ENCODE data around the gene RBP7.
"Not testable (repeated sequence)": the region's sequence is repeated elsewhere in the genome, so short reads cannot be mapped to it uniquely, and the experiment has no call there.

Gene RBP7

DNA sequence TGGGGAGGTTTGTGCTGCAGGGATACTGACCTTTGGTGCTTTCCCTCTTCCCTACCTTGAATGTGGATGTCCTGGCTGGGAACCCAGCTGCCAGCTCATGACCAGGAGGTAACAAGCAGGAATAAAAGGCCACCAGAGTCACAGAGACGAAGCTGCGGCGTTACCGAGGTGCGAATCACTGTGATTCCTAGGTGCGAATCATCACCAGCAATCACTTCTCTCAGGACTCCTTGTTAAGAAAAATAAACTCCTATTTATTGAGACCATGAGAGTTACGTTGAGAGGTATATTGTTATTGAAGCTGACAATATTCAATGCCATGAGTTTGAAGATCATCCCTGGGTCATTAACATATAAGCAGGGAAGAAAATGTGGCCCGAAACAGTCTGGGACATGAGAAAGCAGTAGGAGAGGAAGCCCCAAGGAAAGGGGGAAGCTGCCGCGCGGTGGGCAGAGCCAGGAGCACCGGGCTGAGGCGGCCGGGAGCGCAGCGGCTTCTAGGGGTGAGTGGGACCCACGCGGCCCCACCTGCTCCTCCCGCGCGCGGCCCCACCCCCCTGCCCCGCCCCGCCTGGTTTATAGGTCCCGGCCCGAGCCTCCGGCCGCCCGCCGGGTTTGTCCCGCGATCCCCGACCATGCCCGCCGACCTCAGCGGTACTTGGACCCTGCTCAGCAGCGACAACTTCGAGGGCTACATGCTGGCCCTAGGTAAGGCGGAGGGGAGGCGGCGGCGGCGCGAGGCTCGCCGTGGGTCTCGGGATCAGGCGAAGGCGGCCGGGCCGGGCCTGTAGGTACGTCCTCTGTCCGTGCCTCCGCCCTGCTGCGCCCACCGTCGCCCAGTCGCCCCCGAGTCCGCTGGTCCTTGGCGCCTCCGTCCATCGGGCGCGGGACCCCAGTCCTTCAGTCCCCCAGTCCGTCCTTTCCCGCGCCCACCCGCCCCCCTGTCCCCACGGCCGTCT is at the start of gene RBP7:
Gene RBP7, plus strand, starts transcription at position 605 of the 959 bp plus-strand sequence. Its CDS starts 31 bp downstream, at position 636.
- no peak for FAIRE-seq
- no peak for DNase-seq (ENCODE audit: extremely low spot score, insufficient read length, low read depth)

- FAIRE-seq (no peak), DNase-seq (ENCODE audit: extremely low spot score, insufficient read length, low read depth) (no peak)
Measured at GRCh38 chr1:9957726-9958125, 39.3 kb upstream of the RBP7 start.

DNA sequence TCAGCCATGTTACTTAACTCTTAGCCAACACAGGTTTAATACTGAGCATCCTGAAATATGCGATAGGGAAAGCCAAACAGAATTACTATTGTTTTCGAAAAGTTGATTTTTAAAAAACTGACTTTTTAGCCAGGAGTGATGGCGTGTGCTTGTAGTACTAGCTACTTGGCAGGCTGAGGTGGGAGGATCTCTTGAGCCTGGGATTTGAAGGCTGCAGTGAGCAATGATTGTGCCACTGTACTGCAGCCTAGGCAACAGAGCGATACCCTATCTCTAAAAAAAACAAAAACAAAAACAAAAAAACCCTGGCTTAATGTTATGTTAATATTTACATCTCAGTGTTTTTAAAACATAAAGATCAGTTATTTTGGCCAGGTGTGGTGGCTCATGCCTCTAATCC is 37.0 kb upstream of the RBP7 start:
- no peak for DNase-seq (ENCODE audit: extremely low spot score, insufficient read length, low read depth)
- FAIRE-seq: no peak

GRCh38 chr1:9960706-9961562 is 36.1 kb upstream of the RBP7 start:
- FAIRE-seq: peak; percentile 64
- peak; percentile 20 for DNase-seq (ENCODE audit: extremely low spot score, insufficient read length, low read depth)

DNA sequence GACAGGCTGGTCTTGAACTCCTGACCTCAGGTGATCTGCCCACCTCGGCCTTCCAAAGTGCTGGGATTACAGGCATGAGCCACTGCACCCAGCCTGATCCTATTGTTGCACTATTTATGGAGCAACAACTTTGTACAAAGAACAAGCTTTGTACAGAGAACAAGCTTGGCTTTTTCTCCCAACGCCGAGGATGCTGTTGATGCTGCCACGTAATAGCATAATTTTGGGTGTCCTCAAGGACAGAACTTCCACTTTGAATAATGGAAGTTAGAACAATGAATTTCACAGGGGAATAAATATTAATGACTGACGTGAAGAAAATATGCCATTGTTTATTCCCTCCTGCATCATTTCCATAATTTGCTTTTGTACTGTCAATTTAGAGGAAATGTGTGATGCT is 12.8 kb upstream of the RBP7 start:
- no peak for FAIRE-seq
- no peak for DNase-seq (ENCODE audit: extremely low spot score, insufficient read length, low read depth)

- FAIRE-seq (no peak), DNase-seq (ENCODE audit: extremely low spot score, insufficient read length, low read depth) (no peak)
Measured at GRCh38 chr1:9985001-9985400, 12.0 kb upstream of the RBP7 start.

GRCh38 chr1:9989773-9990172 is 7.3 kb upstream of the RBP7 start:
- FAIRE-seq (no peak), DNase-seq (ENCODE audit: extremely low spot score, insufficient read length, low read depth) (no peak)

- no peak for FAIRE-seq
- DNase-seq (ENCODE audit: extremely low spot score, insufficient read length, low read depth): no peak
Measured at GRCh38 chr1:9990944-9991343, 6.1 kb upstream of the RBP7 start.

GRCh38 chr1:9992910-9993309 is 4.1 kb upstream of the RBP7 start:
- FAIRE-seq: no peak
- DNase-seq (ENCODE audit: extremely low spot score, insufficient read length, low read depth): no peak

DNA sequence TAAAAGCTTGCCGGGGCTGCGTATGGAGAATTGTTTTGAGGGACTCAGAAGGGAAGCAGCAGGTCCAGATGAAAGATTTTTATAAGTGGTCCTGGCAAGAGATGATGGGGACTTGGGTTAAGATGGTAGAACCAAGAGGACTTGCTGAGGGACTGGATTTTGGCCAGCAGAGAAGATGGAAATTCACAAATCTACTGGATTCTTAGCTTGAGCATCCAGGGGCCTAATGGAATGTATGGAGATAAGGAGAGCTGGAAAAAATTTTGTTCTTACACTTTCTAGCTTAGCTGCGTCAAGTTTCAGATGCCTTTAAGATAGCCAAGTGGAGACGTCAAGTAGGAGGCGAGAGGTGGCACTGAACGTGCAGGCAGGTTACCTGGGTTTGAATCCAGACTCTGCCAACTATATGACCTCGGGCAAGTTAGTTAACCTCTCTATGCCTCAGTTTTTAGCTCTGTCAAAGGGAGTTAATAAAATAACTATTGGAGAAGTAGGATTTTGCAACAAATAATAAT is 3.4 kb upstream of the RBP7 start:
- DNase-seq (ENCODE audit: extremely low spot score, insufficient read length, low read depth) (no peak), FAIRE-seq (no peak)

GRCh38 chr1:10001016-10001665 is 4.1 kb downstream of the RBP7 start:
- DNase-seq (ENCODE audit: extremely low spot score, insufficient read length, low read depth): no peak
- no peak for FAIRE-seq

- not testable (repeated sequence) for FAIRE-seq; DNase-seq (ENCODE audit: extremely low spot score, insufficient read length, low read depth)
Measured at GRCh38 chr1:10005248-10005647, 8.2 kb downstream of the RBP7 start.

DNA sequence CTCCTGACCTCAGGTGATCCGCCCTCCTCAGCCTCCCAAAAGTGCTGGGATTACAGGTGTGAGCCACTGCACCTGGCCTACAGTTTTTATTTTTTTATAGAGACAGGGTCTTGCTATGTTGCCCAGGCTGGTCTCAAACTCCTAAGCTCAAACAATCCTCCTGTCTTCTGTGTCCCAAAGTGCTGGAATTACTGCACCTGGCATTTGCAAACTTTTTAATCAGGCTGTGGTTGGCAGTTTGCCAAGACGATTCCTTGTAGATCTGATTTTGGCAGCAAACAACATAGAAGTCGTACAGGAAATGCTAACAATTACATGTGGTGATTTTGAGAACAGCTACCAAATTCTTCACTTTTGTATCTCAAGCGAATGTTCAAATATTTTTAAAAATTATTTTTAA is 10.1 kb downstream of the RBP7 start:
- FAIRE-seq (no peak), DNase-seq (ENCODE audit: extremely low spot score, insufficient read length, low read depth) (no peak)

DNA sequence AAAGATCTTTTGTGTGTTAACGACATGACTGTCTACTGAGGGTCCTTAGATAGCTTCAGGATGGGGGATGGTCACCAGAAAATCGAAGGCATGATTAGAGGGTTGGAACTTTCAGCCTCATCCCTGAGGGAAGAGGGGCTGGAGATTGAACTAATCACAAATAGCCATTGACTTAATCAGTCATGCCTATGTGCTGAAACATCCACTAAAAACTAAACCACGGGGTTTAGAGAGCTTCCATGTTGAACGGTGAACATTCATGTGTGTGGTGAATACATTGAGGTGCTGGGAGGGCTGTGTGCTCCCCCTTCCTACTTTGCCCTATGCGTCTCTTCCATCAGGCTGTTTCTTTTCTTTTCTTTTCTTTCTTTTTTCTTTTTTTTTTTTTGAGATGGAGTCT is 17.0 kb downstream of the RBP7 start:
- DNase-seq (ENCODE audit: extremely low spot score, insufficient read length, low read depth): no peak
- FAIRE-seq: no peak

DNA sequence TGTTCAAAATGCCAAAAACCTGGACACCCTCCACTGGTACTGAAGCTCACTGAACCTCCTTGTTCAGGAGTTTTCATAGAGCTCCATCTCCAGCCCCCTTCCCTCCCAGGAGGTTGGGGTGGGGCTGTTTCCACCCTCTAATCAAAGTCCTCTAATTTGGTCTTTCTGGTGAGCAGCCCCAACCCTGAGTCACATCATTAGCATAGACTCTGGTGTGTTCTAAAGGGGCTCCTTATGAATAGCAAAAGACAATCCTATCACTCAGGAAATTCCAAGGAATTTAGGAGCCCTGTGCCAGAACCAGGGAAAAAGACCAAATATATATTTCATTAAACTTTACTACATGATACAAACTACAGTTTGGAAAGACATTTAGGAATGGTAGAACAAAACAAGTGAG is 22.5 kb downstream of the RBP7 start:
- FAIRE-seq (no peak), DNase-seq (ENCODE audit: extremely low spot score, insufficient read length, low read depth) (no peak)

GRCh38 chr1:10020086-10020485 is 23.1 kb downstream of the RBP7 start:
- FAIRE-seq (no peak), DNase-seq (ENCODE audit: extremely low spot score, insufficient read length, low read depth) (no peak)

GRCh38 chr1:10020678-10021077 is 23.6 kb downstream of the RBP7 start:
- FAIRE-seq; DNase-seq (ENCODE audit: extremely low spot score, insufficient read length, low read depth): not testable (repeated sequence)

- DNase-seq (ENCODE audit: extremely low spot score, insufficient read length, low read depth); FAIRE-seq: not testable (repeated sequence)
Measured at GRCh38 chr1:10021992-10022391, 25.0 kb downstream of the RBP7 start.

GRCh38 chr1:10022656-10023055 is 25.6 kb downstream of the RBP7 start:
- DNase-seq (ENCODE audit: extremely low spot score, insufficient read length, low read depth): no peak
- FAIRE-seq: no peak

GRCh38 chr1:10025354-10025753 is 28.3 kb downstream of the RBP7 start:
- FAIRE-seq: no peak

More at GRCh38 chr1:10025354-10025753, 28.3 kb downstream of the RBP7 start:
- no peak for DNase-seq (ENCODE audit: extremely low spot score, insufficient read length, low read depth)
